HG02763 (cell line): ENCODE measurements around the gene ANXA11.

ENCODE experiments used
- ATAC-seq: cut with Tn5 transposase; IDR thresholded peaks from one replicate; pipeline ENCODE4 v1.9.1; 2021; ENCODE audit warnings: mild to moderate bottlenecking, moderate library complexity; ENCODE audit not compliant: unreplicated experiment

The ANXA11 gene

DNA sequence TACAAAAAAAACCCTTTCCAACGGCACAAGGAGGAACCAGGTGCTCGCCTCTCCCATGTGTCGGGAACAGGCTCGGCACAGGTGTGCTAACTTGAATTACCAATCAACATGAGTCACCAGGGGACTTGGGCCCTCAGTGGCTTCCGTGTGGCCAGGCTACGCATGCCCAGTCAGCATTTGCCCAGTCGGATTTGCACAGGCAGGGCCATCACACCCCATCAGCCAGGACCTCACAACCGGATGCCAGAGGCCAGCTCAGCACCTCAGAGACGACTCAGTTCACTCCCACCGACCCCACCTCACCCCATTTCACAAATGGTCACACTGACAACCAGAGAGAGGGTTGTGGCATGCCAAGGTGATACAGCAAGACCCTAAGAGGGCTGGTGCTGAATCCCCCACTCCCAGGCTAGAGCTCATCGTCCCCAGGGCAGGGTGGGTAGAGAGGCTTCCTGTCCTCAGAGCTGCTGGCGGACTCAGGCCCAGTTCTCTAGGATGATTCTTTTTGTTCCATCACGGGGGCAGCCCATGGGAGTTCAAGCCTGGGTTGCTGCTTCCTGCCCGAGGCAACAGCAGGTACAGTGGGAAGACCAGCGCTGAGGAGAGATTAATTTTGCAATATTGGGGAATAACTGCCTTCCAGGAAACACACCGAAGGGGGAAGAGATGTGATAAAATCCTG is 13.6 kb downstream of the ANXA11 start:
- no peak for ATAC-seq

GRCh38 chr10:80188713-80189112 is 16.6 kb downstream of the ANXA11 start:
- ATAC-seq, result no peak

DNA sequence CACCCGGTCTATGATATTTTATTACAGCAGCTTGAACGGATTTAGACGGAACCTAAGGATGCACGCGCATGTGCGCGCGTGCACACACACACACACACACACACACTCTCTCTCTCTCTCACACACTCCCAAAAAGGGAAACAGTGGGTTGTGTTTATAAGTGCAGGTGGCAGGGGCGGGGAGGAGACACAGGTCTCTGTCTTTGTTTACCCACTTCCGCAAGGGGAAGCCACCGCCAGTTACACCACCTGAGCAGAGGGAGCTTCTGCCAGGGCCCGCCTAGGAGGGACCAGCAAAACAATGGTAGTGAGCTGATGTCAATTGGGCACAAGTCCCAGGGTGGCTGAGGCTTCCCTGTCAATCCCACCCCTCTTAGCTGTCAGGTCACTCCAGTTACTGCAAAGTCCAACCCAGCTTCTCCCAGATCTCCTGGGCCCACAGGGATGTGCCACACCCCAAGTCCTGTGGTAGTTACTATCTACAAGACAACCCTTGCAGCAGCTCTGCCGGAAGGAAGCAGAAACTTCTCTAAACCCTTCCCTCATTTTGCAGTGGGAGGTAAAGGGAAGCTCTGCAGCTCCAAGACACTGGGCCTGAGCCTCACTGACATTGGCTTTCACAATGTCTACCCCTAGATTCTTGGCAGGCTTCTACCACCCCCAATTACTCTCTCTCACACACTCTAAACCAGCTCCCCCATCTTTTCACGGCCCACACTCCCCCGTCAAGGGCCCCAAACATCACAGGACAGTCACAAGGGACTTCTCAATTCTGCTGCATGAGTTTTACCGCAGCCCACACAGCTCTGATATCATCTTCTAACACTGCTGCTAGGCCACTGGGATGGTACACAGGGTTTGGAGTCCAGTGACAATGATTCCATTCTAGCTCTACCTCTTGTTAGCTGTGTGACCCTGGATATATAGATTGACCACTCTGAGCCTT is 17.6 kb downstream of the ANXA11 start:
- ATAC-seq, result peak; percentile 91

GRCh38 chr10:80187060-80187459 is 18.3 kb downstream of the ANXA11 start:
- no peak for ATAC-seq

DNA sequence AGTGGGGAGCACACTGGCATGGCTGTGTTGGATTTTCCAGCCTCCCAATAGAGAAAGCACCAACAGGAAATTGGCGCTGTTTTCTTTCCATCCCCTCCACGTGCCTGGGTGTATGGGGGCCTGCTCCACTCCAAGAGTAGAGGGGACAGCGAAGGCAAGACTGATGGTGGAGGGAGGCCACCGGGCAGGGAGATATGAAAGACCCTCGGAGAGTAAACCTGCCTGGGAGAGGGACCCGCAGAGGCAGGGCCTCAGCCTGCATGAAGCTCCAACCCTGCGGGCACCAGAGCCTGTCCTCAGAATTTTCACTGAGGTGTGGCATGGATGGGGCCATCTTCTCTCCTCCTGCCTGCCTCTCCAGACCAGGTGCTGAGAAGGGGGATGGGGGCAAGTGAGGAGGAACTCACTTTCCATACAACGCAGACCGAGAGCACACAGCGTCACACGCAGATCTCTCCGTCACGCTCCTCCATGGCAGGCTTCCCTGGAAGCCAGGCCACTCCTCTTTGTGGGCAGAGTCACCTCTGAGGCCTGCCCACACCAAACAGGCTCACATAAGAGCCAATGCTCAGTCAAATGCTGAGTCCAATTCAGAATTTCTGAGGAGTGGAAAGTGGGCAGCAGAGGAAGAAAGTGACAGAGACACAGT is 18.8 kb downstream of the ANXA11 start:
- ATAC-seq, result no peak

GRCh38 chr10:80185578-80186299 is 19.6 kb downstream of the ANXA11 start:
- no peak for ATAC-seq

DNA sequence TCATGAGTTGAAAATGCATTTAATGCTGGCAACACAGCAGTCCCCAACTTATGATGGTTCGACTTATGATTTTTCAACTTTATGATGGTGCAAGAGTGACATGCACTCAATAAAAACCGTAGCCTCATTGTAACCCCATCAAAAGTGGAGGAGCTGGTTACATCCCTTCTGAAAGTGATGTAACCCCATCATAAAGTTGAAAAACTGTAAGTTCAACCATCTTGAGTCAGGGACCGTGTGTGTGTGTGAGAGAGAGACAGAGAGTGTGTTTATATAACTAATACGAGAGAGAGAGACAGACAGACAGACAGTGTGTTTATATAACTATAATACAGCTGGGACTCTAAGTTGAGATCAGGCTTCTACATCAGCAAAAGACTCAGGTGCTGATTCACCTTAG is 21.0 kb downstream of the ANXA11 start:
- no peak for ATAC-seq

DNA sequence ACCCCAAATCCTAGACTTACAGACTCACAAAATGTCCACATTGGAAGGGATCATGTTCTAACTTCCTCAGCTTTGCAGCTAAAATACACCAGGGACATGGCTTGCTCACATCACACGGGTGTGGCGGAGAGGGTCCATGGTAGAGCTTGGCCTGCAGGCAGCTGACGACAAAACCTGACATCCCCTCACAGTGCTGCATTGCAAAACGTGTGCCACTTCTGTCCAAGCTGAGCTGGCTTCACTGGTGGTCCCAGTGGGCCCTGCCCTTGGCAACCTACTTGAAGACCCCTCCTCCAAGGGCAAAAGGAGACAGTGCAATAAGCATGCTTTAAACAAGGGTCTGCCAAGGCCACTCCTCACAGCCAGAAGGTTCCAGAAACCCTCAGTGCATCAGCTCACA is 21.9 kb downstream of the ANXA11 start:
- no peak for ATAC-seq

GRCh38 chr10:80182986-80183385 is 22.4 kb downstream of the ANXA11 start:
- no peak for ATAC-seq

GRCh38 chr10:80177781-80178636 is 27.3 kb downstream of the ANXA11 start:
- no peak for ATAC-seq

- no peak for ATAC-seq
Observed at GRCh38 chr10:80176526-80176925, 28.8 kb downstream of the ANXA11 start.

- ATAC-seq, result no peak
Observed at GRCh38 chr10:80174641-80175395, 30.5 kb downstream of the ANXA11 start.

- ATAC-seq, result no peak
Observed at GRCh38 chr10:80173466-80173865, 31.9 kb downstream of the ANXA11 start.

GRCh38 chr10:80172896-80173295 is 32.4 kb downstream of the ANXA11 start:
- ATAC-seq, result no peak

GRCh38 chr10:80171248-80171660 is 34.1 kb downstream of the ANXA11 start:
- ATAC-seq, result no peak

DNA sequence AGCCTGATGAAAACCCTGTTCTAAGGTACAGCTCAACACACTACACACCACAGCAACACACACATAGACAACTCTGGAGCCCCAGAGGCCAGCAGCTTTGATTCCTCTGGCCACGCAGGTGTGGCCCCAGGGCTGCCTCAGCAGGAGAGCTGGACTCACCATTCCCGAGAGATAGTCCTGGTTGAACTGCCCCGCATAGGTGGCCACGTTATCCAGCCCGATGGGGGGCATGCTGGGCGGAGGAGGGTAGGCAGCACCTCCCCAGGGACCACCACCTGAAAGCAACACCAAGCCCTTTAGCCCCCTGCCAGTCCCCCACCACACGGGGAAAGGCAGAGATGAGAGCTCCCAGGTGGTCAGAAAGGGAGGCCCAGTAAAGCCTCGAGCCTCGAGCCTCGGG is 34.7 kb downstream of the ANXA11 start:
- ATAC-seq, result no peak

DNA sequence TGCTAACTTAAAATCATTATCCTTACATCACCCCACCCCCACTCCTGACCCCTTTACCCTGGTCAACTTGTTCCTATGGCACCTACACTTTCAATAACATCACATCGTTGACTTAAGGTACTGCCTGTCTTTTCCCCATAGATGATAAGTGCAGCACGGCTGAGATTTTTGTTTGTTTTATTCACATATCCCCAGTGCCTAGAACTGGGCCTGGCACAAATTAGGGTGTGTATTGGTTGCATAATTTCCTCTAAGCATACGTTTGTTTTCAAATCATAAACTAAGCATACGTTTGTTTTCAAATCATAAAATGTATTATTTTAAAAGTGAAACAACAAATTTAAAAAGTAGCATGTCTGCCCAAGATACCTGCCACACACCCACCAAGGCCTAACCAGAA is 35.3 kb downstream of the ANXA11 start:
- no peak for ATAC-seq

- ATAC-seq, result peak; percentile 60
Observed at GRCh38 chr10:80168679-80169380, 36.5 kb downstream of the ANXA11 start.

- no peak for ATAC-seq
Observed at GRCh38 chr10:80168162-80168511, 37.2 kb downstream of the ANXA11 start.
